HG03439 (cell line): ENCODE results near the gene INTS1.

Source experiments
- ATAC-seq: cut with Tn5 transposase; IDR thresholded peaks from one replicate; pipeline ENCODE4 v1.9.1; 2021; ENCODE audit warnings: mild to moderate bottlenecking, moderate library complexity; ENCODE audit not compliant: unreplicated experiment

Gene INTS1

DNA sequence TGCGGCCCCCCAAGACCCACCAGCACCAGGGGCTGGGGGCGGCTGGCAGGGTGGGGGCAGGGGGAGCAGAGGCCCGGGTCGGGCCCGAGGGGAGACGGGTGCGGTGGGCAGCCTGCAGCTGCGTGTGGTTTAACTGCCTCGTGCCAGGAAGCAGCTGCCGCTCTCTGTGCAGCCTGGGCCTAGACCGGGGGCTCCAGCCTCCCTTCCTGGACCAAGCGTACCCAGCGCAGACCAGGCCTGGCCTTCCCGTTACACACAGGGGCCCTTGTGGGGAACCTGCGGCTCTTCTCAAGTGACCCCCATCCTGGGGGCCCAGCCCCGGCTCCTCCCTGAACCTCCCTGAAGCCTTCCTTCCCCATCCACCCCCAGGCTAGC is 6.6 kb upstream of the INTS1 start:
- ATAC-seq, result no peak

DNA sequence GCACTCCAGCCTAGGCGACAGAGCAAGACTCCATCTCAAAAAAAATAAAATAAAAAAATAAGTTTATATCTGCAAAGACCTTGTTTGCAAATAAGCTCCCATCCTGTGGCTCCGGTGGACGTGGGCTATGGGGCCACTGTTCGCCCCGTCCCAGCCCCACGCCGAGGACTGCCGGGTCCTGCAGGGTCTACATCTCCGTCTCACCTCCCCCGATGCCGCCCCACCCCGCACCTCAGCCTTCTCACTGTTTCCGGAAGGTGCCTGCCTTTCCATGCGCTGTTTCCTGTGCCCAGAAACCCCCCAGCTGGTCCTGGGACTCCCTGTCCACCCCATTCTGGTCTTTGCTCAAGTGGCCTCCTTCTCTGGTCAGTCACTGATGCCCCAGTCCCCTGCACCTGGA is 5.0 kb upstream of the INTS1 start:
- ATAC-seq, result no peak

DNA sequence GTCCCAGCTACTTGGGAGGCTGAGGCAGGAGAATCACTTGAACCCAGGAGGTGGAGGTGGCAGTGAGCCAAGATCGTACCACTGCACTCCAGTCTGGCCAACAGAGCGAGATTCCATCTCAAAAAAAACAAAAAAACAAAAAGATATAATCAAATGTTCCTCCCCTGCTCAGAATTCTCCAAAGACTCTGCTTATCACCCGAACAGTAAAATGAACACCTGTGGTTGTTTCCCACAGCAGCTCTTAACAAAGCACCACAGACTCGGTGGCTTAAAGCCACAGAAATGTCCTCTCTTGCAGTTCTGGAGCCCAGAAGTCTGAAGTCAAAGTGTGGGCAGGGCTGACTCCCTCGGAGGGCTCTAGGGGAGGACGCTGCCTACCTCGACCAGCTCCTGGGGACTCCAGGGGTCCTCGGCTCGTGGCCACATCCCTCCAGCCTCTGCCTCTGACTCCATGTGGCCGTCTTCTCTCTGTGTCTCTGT is 4.1 kb upstream of the INTS1 start:
- no peak for ATAC-seq

DNA sequence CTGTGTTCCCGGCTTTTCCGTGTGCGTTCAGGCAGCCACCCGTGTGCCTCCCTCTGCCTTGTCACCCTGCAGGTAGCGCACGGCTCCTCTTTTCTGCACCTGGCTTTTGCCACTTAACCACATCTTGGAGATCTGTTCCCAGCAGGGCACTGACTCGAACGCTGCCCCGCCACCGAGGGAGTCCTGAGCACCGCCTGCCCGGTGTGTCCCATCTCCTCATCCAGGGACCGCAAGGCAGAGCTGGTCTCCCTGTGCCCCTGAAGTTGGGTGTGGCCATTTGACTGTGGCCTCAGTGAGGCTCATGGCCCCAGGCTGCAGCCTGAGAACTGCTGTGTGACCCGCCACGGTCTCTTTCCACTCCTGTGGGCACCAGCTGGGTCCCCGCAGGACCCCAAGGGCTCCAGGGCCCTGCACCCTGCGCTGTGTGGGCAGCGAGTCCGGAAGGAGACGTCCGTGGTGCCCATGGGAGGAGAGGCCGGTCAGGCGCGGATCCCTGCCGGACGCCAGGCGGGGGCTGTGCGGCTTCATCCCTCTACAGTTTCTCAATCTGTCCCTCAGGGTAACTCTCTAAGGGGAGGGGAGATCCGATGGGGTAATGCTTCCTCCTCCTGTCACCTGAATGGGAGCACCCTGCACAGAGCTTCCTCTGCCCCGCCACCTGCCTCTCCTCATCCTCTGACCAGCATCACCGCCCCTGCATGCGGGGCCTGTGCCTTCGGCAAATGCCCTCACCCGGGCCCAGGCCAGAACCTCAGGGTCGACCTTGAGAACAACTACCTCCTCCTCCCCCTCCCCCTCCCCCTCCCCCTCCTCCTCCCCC is 1.8 kb upstream of the INTS1 start:
- no peak for ATAC-seq

DNA sequence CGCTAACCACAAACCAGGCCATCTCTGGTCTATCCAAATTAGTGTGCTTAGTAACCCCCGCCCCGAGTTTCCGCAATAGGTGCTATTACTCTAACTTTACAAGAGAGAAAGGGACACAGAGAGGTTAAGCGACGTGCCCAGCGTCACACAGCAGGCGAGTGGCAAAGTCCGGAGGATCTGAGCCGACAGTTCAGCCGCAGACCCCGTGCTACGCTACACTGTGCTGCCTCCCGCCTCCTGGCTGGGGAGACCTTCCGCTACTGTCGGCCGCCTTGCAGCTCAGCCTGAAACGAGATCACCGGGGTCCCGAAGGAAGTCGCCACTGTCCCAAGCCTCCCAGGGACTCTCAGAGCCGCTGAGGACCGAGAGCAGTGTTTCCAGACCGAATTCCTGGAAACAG is 799 bp downstream of the INTS1 start:
- no peak for ATAC-seq

DNA sequence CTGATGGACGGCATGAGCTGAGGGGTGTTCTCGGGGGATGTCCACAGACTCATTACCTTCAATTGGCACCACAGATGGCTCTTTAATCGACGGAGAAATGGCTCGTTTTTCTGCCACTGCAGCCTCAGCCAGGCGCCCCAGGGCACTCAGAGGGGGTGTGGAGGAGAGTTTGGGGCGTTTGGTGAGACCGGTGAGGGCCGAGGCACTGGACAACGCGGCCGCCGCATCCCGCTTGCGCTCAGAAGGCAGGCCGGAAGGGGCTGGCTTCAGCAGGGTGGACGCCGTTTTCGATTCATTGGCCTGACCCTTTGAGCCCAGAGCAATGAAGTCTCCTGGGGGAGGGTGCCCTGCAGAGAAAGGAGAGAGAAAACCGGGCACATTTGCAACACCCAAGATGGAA is 1.3 kb downstream of the INTS1 start:
- no peak for ATAC-seq

DNA sequence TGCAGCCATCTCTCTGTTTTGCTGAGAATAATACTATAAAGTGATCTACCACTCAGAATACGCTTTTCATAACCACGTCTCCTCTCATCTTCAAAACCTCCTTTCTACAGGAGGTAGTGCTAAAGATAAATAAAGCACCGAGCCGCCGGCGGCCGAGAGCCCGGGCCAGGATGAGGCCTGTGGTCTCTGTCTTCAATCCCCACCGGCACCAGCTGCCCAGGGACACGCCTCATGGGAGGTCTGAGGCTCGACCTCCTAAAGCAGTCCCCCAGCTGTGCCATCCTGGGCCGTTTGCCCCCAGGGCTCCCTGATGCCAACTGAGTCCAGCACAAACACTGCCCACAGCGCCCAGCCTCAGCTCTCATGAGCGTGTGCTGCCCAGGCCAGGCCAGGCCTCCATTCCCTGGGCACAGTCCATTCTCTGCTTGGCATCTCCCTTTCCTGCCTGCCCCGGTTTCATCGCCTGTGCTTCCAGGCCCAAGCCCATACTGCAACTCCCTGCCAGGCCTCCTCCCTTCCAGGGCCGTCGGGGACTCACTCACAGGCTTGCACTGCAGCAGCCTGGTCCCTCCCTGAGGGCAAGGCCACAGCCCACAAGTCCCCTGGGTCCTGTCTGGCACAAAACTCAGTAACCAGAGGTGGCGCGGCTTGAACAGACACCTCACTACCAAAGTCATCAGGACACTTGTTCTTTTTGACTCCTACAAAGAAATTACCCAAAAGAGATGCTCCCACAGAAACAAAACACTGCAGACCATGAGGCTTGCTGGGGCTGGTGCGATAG is 2.5 kb downstream of the INTS1 start:
- ATAC-seq, result no peak

DNA sequence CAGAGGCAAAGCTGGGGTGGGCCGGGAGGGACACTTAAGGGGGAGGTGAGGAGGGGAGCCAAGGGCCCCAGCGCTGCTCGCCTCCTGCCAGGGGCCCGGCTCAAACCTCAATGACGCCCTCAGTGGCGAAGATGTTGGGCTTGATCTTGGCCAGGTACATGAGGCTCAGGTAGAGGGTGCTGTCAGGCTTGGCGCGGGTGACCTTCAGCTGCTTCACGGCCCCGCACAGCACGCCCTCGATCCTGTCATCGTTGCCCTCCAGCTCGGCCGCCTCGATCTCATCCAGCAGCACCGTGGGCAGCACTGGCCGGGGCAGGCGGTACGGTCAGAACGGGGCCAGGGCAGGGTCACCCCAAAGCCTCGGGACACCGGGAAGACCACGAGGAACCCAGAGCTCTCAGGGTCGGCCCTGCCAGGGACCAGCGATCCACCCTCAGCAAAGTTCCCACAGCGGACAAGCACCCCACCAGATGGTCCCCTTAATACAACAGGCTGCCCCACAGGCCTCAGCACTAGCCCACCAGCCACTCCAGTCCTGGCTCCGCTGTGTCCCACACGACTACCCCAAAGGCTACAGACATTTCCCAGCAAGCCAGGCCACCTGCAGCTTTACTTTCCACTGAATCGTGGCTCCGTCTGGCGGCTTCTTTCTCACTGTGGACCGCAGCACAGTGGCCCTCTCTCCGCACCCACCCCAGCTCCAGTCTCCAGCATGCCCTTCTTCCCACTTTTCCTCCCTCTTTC is 4.0 kb downstream of the INTS1 start:
- no peak for ATAC-seq

DNA sequence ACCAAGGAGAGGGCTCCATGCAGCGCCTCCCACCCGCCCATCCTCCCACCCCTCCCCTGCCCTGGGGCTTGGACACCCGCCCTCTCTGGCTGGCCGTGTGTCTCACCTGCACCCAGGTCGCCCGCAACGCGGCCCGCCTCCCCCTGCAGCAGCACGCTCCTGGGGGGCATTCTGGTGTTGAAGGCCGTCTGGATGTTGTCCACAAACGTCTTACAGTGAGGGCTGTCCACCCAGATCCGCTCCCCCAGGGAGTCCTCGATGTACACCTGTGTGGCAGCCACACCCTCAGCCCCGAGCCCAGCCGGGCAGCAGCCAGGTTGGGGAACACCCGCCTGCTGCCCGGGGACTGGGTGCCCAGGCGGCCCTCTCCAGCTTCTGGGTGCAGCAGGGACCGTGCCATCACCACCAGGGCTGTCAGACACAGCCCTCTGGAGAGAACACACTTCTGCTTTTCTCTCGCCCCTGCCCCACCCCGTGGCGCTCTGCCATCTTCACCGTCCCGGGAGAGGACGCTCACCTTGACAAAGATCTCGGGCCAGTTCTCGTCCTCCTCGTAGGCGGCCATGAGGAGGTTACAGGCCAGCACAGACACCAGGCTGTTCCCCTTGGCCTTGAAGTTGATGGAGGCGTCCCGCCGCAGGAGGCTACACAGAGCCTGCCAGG is 4.7 kb downstream of the INTS1 start:
- ATAC-seq, result no peak

DNA sequence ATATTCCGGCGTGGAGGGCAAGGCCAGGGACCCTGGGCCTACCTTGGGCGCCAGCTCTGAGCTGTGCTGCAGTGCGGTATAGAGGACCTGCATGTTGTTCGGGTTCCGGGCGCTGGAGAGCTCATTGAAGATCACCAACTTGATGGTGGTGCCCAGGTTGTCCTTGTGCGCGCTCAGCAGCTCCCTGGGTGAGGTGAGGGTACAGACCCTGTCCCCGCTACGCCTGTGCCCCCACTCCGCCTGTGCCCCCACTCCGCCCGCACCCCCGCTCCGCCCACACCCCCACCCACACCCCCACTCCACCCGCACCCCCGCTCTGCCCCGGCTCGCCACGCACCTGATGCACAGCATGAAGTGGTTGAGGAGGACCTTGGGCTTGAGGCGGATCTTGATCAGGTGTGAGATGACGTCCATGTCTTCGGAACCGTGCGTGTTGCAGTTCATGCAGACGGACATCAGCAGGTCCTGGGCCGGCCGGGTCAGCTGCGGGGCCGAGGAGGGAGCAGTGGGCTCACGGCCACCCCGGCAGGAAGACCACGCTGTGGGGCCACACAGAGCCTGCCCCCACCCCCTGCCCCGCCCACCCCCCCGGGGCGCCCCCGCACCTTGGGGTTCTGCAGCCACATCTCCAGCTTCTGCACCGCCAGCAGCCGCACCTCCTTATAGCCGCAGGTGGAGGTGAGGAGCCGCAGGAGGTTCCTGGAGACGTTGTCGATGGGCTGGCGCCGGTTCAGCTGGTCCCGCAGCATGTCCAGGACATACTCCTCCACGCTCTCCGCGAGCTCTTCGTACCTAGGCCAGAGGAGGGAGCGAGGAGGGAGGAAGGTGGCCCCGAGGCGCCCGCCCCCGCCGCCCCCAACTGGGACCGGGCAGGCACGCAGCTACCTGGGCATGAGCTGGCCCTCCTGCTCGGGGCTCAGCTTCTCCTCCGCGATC is 5.6 kb downstream of the INTS1 start:
- no peak for ATAC-seq

DNA sequence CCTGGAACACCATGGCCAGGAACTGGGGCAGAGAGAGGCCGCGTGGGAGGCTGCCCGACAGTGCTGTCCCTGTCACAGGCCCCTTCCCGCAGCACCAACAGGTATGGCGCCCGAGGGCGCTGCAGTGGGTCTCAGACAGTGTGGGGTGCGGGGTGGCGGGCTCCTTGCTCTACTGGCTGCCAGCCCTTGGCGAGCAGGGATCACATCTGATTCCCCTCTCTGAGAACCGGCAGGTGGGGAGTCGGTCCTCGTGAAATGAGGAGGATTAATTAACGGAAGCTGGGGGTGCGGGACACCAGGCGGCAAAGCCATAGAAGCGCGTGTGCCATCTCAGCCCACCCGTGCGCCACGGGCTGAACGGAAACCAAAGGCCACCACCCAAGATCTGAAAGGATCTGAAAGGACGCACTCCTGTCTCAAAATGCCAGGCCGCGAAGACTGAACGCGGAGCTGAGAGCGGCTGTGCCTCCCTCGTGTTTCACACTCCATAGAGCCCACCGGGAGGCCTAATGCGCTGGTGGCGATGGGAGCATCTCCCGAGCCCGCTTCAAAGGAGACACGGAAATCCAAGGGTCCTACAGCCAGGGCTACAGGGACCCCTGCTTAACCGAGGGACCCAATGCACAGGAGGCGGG is 6.8 kb downstream of the INTS1 start:
- no peak for ATAC-seq

DNA sequence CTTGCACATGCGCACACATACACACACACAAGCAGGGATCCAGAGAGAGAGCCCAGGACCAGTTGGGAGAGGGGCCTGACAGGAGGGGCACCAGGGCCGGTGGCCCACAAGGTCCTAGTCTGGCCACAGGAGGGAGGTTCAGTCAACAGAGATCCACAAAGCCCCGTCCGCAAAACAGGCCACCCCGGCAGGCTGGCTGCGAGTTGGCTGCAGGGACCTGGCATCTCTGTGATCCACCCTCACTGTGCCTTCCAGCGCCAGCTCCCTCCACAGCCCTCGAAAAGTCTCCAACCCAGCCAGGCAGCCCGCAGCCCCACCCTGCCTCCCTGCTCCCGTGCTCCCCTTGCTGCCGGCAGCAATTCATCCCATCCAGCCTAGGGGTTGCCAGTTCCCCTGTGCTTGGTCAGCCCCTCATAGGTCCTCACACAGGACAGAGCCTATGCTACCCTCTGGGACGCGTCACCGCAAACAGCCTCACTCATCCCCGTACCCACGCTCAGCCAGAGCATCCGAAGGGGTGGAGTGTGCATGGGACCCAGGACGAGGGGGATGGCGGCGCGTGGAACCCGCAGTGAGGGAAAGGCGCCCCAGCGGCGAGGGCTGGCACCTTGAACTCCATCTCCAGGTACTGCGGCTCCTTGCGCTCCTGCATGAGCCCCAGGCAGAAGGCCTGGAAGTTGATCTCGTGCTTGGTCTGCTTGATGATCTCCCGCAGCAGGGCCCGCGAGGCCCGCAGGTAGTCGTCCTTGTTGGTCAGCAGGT is 7.5 kb downstream of the INTS1 start:
- ATAC-seq, result no peak

DNA sequence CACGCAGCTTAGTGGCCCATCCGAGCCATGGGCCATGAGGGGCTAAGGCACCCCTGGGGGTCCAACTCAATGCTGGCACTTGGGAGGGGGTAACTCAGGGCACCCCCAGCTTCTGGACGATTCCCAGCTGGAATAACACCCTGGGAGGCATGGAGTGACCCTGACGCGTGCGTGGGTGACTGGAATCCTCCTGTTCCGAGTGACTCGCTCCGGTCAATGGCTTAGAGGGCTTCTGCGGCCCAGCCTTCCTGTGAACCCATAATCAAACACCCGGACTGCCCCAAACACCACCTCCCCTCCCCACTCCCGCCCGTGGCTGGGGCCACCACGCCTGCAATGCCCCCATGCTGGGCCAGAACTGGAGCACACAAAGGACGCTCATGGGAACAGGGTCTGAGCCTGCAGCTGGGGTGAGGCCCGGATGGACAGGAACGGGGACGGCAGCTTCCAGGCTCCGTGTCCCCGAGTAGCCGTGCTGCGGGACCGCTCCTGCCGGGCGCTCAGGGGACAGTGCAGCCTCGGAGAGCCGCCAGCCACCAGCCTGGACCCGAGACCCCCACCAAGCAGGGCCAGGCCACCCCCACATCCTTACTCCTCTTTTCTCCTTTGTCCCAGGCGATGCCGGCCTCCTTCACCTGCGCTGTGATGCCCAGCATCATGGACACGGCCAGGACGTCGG is 8.5 kb downstream of the INTS1 start:
- ATAC-seq, result no peak

DNA sequence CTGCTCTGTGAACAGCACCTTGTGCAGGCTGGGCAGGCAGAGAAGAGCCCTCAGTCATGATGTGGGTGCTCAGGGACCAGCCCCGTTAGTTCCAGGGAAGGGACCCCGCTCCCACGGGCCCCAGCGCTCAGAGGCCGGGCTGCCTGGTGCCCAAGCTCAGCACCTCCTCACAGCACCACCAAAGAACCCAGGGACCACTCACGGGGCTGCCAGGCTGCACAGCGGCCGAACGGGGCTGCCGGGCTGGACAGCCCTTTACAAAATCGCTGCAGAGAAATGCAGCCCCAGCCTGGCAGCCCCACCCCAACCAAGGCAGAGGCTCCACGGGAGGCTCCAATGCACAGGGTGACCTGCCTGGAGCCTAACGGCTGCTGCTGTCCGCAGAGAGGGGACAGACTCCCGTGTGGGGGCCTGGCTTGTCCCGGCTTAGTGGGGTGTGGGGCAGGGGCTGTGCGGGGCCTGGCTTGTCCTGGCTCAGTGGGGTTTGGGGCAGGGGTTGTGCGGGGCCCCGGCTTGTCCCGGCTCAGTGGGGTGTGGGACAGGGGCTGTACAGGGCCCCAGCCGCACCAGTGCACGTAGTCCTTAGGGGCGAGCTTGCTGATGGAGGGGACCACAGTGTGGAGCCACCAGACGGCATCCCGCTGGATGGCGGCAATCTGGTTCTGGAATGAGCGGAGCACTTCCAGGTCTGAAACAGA is 9.2 kb downstream of the INTS1 start:
- ATAC-seq, result no peak

DNA sequence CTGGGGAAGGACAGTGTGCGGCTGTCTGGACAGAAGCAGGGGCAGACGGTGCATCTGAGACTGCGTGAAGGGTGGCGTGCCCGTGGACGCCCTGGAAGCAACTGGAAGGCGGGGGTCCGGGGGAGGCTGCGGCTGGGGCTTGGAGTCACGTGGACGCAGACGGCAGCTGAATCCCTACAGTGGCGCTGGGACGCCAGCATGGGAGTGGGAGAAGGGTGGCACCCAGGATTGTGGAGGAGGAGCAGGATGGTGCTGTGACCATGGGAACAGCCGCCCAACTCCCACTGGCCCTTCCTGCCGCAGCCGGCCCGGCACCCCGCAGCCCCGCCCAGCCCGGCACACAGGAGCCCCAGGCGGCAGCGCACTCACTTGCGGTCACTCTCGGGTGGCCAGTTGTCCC is 9.7 kb downstream of the INTS1 start:
- ATAC-seq, result no peak

DNA sequence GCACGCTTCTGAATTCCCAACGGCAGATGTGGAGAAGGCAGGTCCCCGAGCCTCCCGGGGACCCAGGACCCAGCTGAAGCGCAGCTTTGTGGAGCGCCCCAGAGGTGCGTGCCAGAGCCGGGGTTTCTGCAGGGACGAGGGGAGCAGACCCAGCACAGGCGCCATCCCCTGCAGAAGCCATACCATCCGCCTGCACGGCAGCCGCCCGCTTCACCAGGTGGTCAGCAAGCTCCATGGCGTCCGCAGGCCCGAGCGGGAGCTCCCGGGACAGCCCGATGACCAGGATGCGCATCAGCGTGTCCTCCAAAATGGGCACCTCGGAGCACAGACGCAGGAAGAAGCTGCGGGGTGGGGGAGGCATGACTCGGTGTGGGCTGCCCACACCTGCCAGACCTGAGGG is 10.6 kb downstream of the INTS1 start:
- no peak for ATAC-seq

DNA sequence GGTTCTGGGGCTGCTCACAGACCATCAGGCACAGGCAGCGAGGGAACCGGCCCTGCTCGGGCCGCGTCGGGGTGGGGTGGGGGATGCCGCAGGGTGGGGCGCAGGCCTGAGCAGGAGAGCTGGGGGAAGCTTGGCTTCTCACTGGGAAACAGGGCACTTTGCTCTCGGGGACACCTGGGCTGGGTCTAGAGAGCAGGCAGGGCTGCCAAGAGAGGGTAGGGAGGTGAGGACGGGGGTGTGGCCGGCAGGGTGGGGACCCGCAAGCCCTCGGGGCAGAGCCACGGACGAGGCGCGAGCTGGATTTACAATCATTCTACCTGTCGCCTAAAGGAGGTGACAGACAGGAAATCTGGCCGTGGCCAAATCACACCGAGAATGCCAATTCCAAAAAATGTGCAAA is 11.1 kb downstream of the INTS1 start:
- no peak for ATAC-seq

DNA sequence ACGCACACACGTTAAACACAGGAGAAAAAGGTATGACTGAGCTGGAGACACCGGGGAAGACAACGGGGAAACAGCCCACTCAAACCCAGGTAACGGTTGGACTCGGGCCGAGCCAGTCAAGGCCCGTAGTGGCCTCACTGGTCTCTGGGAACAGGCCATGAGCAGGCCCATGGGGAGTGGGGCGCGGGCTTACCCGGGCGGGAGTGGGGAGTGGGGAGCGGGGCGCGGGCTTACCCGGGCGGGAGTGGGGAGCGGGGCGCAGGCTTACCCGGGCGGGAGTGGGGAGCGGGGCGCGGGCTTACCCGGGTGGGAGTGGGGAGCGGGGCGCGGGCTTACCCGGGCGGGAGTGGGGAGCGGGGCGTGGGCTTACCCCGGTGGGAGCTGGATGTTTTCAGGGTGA is 11.5 kb downstream of the INTS1 start:
- no peak for ATAC-seq
